Astrocyte (in vitro differentiated cells and primary cell): ENCODE measurements around the gene IBA57.

Experiments
- EZH2 ChIP-seq: IDR thresholded peaks from 2 replicates; pipeline ENCODE4 v1.6.1; 2012; ENCODE audit warnings: mild to moderate bottlenecking, low read length, inconsistent platforms; ENCODE audit not compliant: insufficient read depth
- TF ChIP-seq, protein P1 (sequence below): IDR thresholded peaks from 2 replicates; pipeline ENCODE4 v1.5.1; 2011; ENCODE audit warnings: low read depth, mild to moderate bottlenecking, inconsistent platforms, low read length, moderate library complexity; ENCODE audit not compliant: insufficient read depth

DNA sequence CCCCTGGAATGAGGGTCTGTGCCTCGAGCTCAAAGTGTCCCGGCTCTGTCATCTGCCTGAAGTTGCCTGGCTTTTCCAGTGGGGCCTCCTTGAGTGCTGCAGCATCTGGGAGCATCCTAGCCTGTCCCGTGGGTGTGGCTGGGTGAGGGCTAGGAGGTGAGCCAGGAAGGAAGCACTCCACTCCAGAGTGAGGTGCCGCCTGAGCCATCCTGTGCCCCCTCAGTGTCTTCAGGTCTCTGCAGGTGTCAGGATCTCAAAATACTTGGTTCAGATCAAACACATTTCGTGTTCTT, 11.5 kb downstream of the IBA57 start:
- TF ChIP-seq, protein P1, sequence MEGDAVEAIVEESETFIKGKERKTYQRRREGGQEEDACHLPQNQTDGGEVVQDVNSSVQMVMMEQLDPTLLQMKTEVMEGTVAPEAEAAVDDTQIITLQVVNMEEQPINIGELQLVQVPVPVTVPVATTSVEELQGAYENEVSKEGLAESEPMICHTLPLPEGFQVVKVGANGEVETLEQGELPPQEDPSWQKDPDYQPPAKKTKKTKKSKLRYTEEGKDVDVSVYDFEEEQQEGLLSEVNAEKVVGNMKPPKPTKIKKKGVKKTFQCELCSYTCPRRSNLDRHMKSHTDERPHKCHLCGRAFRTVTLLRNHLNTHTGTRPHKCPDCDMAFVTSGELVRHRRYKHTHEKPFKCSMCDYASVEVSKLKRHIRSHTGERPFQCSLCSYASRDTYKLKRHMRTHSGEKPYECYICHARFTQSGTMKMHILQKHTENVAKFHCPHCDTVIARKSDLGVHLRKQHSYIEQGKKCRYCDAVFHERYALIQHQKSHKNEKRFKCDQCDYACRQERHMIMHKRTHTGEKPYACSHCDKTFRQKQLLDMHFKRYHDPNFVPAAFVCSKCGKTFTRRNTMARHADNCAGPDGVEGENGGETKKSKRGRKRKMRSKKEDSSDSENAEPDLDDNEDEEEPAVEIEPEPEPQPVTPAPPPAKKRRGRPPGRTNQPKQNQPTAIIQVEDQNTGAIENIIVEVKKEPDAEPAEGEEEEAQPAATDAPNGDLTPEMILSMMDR, result no peak
- TF ChIP-seq EZH2, result no peak
